Stomach smooth muscle (tissue), 2 donors: ENCODE measurements around the gene NUTF2.

ENCODE experiments used
- H3K27ac ChIP-seq: one replicate; pipeline ENCODE4 v1.7.0; 2013; ENCODE audit warnings: mild to moderate bottlenecking, low read length, inconsistent platforms
- H3K27me3 ChIP-seq, 2 donors: one replicate each; pipeline ENCODE4 v1.7.0; 2013; ENCODE audit warnings: low read length in 2 of 2; ENCODE audit not compliant: insufficient read depth in 2 of 2, control insufficient read depth in 1 of 2
- H3K36me3 ChIP-seq, 2 donors: one replicate each; pipeline ENCODE4 v1.7.0; 2013; ENCODE audit warnings: low read length in 2 of 2; ENCODE audit not compliant: control insufficient read depth in 2 of 2, insufficient read depth in 2 of 2
- H3K4me1 ChIP-seq: one replicate; pipeline ENCODE4 v1.7.0; 2013; ENCODE audit warnings: low read length; ENCODE audit not compliant: control insufficient read depth, insufficient read depth
- H3K4me3 ChIP-seq, 2 donors: one replicate each; pipeline ENCODE4 v1.7.0; 2013; ENCODE audit warnings: low read length in 2 of 2
- H3K9ac ChIP-seq, 2 donors: one replicate each; pipeline ENCODE4 v1.7.0; 2013; ENCODE audit warnings: low read length in 2 of 2, mild to moderate bottlenecking in 1 of 2
- H3K9me3 ChIP-seq, 2 donors: one replicate each; pipeline ENCODE4 v1.7.0; 2013; ENCODE audit warnings: low read length in 2 of 2; ENCODE audit not compliant: control insufficient read depth in 2 of 2
- donor health status: healthy.
- donor health status: Pancreatic carcinoma.

NUTF2 gene

GRCh38 chr16:67837811-67838210 lies 8.9 kb upstream of the NUTF2 start:
- peaks cover 23% of the 10 kb centered on the region for H3K4me1 ChIP-seq
- no peaks in the 10 kb centered on the region for H3K9me3 ChIP-seq
- H3K9ac ChIP-seq: no peak overlapping the region
- no peak overlapping the region for H3K27ac ChIP-seq
- H3K36me3 ChIP-seq: no peaks in the 10 kb centered on the region
- H3K27me3 ChIP-seq: no peaks in the 10 kb centered on the region
- no peak overlapping the region for H3K4me3 ChIP-seq

DNA sequence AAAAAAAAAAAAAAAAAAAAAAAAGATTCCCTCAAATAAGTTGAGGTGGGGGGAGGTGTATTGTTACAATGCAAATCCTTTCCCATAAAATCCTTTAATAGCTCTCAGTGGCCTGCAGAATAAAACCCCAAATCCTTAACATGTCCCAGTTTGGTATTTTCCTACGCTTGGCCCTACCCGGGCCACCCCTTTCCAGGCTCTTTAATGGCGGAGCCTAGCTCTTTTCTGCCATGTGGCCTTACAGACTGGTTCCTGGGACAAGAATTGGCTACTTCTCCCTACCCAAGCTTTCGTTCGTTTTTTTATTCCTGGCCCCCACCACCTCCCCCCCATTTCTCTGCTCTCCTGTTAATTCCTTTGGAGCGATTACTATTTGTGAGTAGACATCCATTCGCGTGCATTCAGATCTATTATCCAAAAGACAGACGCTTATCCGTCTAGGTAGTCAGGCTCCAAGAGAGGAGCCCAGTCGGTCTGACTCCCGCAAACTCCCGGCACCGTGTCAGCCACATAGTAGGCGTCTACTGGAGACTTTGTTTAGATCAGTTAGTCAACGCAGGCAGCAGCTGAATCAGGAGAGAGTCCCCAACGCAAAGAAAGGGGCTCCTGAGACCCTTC lies 5.4 kb upstream of the NUTF2 start:
- Histone ChIP-seq H3K36me3 (no peaks in the 10 kb centered on the region), H3K27me3 (no peaks in the 10 kb centered on the region), H3K4me3 (peak overlapping the region; percentile 81 to 96), H3K27ac (peak overlapping the region; percentile 93), H3K9me3 (no peaks in the 10 kb centered on the region), H3K9ac (peak overlapping the region; percentile 83 to 95), H3K4me1 (peaks cover 47% of the 10 kb centered on the region)

DNA sequence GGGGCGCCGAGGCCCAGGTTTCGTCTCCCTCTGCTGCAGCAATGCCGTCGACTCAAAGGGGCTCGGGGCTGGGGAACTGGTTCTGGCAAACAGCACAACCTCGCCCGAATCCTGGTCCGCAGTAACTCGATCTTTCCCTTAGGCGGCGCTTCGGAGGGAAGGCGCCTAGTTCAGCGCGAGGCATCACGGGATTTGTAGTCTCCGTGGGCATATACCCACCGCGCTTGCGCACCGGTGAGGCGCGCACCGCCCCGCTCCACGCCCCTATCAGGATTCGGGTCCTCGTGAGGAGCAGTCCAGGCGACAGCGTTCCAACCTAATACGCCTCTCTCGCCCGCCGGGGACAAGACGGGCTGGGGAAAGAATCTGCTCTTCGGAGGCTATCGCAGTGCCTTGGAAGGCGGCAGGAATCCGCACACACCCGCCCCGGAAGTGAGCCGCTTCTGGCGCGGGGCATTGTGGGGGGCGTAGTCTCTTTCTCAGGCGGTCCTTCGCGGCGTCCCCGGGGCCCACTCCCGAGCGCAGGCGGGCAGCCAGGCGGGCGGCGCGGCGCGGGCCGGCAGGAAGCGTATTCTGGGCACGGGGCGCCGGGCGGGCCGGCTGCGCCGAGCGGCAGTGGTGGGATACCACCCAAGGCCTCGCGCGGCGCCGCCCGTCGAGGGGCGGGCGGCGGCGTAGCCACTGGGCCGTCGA lies 4.8 kb upstream of the NUTF2 start, which contains the start of gene THAP11:
THAP11 (plus strand) TSS at position 505 of the 693 bp plus-strand sequence. CDS start 235 bp downstream, outside the sequence.
- Histone ChIP-seq H3K9me3 (no peaks in the 10 kb centered on the region), H3K4me1 (peaks cover 48% of the 10 kb centered on the region), H3K27ac (peak within 1 kb of the TSS; percentile 93), H3K27me3 (no peaks in the 10 kb centered on the region), H3K9ac (peak within 1 kb of the TSS; percentile 83 to 95), H3K36me3 (no peaks in the 10 kb centered on the region), H3K4me3 (peak within 1 kb of the TSS; percentile 81 to 96)

DNA sequence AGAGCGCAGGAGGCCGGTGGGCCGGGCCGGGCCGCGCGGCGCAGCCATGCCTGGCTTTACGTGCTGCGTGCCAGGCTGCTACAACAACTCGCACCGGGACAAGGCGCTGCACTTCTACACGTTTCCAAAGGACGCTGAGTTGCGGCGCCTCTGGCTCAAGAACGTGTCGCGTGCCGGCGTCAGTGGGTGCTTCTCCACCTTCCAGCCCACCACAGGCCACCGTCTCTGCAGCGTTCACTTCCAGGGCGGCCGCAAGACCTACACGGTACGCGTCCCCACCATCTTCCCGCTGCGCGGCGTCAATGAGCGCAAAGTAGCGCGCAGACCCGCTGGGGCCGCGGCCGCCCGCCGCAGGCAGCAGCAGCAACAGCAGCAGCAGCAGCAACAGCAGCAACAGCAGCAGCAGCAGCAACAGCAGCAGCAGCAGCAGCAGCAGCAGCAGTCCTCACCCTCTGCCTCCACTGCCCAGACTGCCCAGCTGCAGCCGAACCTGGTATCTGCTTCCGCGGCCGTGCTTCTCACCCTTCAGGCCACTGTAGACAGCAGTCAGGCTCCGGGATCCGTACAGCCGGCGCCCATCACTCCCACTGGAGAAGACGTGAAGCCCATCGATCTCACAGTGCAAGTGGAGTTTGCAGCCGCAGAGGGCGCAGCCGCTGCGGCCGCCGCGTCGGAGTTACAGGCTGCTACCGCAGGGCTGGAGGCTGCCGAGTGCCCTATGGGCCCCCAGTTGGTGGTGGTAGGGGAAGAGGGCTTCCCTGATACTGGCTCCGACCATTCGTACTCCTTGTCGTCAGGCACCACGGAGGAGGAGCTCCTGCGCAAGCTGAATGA lies 4.0 kb upstream of the NUTF2 start:
- Histone ChIP-seq H3K9me3 (no peaks in the 10 kb centered on the region), H3K36me3 (no peaks in the 10 kb centered on the region), H3K27ac (peak overlapping the region; percentile 93), H3K4me3 (peak overlapping the region; percentile 81 to 96), H3K9ac (peak overlapping the region; percentile 83 to 95), H3K27me3 (no peaks in the 10 kb centered on the region), H3K4me1 (peaks cover 54% of the 10 kb centered on the region)

DNA sequence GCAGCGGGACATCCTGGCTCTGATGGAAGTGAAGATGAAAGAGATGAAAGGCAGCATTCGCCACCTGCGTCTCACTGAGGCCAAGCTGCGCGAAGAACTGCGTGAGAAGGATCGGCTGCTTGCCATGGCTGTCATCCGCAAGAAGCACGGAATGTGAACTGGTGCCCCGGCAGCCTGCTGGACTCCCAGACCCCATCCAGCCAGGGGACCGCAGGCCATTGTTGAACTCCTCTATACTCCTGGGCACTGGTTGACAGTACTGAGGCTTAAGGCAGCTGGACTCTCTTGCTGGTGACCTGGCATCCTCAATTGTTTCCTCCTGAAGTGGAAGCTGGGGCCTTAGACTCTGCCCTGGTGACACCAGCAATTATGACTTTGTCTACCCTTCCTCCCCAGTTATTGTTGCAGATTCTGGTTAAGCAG lies 3.4 kb upstream of the NUTF2 start:
- Histone ChIP-seq H3K9me3 (no peaks in the 10 kb centered on the region), H3K9ac (peak overlapping the region; percentile 83), H3K27me3 (no peaks in the 10 kb centered on the region), H3K27ac (peak overlapping the region; percentile 93), H3K4me1 (peaks cover 60% of the 10 kb centered on the region), H3K4me3 (peak overlapping the region; percentile 81 to 96), H3K36me3 (no peaks in the 10 kb centered on the region)

DNA sequence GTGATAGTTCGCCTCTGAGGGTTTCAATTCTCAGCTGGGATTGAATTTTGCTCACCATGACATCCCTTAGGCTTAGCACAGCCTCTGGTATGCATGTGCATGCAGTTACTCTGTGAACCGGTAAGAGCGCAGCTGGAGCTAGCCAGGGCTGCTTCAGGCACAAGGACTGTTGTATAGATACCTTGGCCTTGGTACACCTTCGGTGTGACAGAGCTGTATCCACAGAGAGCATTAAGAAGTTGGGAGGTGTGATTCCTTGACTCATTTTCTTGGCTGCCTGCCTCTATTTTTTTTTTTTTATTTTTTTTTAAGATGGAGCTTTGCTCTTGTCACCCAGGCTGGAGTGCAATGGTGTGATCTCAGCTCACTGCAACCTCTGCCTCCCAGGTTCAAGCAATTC lies 2.2 kb upstream of the NUTF2 start:
- H3K4me3 ChIP-seq: peak overlapping the region; percentile 15 to 96
- peaks cover 63% of the 10 kb centered on the region for H3K4me1 ChIP-seq
- peak overlapping the region; percentile 93 for H3K27ac ChIP-seq

DNA sequence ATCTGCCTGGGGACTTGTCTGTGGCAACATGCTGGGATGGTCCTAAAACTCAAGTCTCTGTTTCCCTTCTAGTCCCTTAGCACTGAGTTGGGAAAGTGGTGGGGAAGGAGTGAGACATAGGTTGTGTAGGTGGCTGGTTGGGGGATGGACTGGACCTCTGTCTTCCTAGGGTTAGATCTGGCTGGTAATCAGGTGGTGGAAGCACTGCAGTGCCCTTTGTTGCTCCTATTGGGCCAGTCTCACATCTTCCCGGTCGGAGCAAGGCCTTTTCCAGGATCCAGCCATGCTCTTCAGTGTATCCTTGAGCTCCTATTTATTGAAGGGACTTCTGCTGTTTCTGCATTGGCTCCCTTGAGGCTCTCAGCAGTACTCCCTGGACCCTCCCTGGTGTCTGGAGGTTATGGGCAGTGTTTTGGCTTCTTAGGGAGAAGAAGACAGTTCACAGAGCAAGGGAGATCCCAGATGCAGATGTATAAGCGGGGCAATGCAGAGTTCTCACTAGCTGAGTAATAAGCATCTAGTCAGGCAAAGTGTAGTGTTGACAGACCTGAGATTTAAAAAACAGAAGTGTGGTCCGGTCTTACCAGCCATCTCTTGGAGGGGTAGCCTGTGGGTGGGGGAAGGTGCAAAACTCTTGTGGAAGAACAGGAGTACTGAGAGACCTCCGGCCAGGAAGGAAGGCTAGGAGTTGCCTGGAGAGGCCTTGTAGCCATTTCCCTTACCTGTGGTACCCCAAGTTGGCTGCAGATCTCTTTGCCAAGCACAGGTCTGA lies 1.3 kb upstream of the NUTF2 start:
- Histone ChIP-seq H3K4me3 (peak overlapping the region; percentile 93 to 96), H3K9me3 (no peaks in the 10 kb centered on the region), H3K27me3 (no peaks in the 10 kb centered on the region), H3K36me3 (no peaks in the 10 kb centered on the region), H3K9ac (peak overlapping the region; percentile 88 to 95), H3K4me1 (peaks cover 63% of the 10 kb centered on the region), H3K27ac (peak overlapping the region; percentile 93)

More for the DNA sequence above, 2.2 kb upstream of the NUTF2 start:
- Histone ChIP-seq H3K9me3 (no peaks in the 10 kb centered on the region), H3K9ac (peak overlapping the region; percentile 83), H3K36me3 (no peaks in the 10 kb centered on the region), H3K27me3 (no peaks in the 10 kb centered on the region)

DNA sequence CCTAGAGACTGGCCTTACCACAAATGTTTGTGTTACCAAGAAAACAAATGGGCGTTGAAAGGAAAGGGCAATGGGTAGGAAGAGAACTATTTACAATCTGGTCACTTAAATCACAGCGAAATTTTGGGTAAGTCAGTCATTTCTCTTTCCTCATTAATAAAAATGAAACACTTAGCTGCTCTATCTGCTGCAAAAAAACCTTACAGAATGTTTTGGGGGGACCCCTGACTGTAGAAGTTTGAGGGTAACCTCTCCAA lies 742 bp upstream of the NUTF2 start:
- Histone ChIP-seq H3K9ac (peak overlapping the region; percentile 88 to 95), H3K27ac (peak overlapping the region; percentile 93), H3K9me3 (no peaks in the 10 kb centered on the region), H3K4me1 (peaks cover 63% of the 10 kb centered on the region), H3K36me3 (no peaks in the 10 kb centered on the region), H3K27me3 (no peaks in the 10 kb centered on the region), H3K4me3 (peak overlapping the region; percentile 93 to 96)

GRCh38 chr16:67847064-67847861 lies 530 bp downstream of the NUTF2 start, which contains the start of gene CENPT:
Gene CENPT (minus strand): TSS chr16:67847693. CDS start chr16:67833859, 13,834 bp downstream.
- Histone ChIP-seq H3K4me1 (peaks cover 55% of the 10 kb centered on the region), H3K36me3 (no peaks in the 10 kb centered on the region), H3K4me3 (peak within 1 kb of the TSS; percentile 93 to 96)

More at GRCh38 chr16:67847064-67847861, 530 bp downstream of the NUTF2 start, which contains the start of gene CENPT:
- Histone ChIP-seq H3K9me3 (no peaks in the 10 kb centered on the region), H3K27me3 (no peaks in the 10 kb centered on the region), H3K27ac (peak within 1 kb of the TSS; percentile 93), H3K9ac (peak within 1 kb of the TSS; percentile 88 to 95)
